GM20000 (cell line): ENCODE results near the gene LRRC4C.
"Not testable (repeated sequence)": the region's sequence is repeated elsewhere in the genome, so short reads cannot be mapped to it uniquely, and the experiment has no call there.

Experiments
- DNase-seq: peaks from one replicate; pipeline ENCODE4 v3.0.0; 2012; ENCODE audit warnings: low spot score
- TF ChIP-seq, protein P1 (sequence below): IDR thresholded peaks from 2 replicates; pipeline ENCODE4 v1.5.1; 2012; ENCODE audit warnings: mild to moderate bottlenecking, control low read depth; ENCODE audit errors: extremely low read depth, missing control alignments

The LRRC4C gene

DNA sequence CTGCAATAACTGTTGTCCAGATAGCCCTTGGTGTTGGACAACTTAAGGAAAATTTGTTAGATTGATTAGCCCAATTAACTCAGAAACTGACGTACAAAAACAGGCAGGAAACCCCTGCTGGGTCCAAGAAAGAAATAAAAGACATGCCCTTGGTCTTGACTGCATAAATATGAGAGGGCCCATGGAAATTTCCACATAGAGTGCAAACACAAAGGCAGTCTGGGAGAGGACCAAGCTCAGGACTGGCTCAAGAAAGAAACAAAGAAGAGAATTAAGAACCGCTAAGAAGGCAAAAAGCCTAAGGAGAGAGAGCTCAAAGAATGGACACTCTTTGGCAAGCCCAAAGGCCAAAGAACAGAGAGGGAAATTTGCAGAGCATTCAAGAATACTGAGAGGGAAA is 1243.9 kb downstream of the LRRC4C start:
- TF ChIP-seq, protein P1, sequence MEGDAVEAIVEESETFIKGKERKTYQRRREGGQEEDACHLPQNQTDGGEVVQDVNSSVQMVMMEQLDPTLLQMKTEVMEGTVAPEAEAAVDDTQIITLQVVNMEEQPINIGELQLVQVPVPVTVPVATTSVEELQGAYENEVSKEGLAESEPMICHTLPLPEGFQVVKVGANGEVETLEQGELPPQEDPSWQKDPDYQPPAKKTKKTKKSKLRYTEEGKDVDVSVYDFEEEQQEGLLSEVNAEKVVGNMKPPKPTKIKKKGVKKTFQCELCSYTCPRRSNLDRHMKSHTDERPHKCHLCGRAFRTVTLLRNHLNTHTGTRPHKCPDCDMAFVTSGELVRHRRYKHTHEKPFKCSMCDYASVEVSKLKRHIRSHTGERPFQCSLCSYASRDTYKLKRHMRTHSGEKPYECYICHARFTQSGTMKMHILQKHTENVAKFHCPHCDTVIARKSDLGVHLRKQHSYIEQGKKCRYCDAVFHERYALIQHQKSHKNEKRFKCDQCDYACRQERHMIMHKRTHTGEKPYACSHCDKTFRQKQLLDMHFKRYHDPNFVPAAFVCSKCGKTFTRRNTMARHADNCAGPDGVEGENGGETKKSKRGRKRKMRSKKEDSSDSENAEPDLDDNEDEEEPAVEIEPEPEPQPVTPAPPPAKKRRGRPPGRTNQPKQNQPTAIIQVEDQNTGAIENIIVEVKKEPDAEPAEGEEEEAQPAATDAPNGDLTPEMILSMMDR, result no peak
- DNase-seq, result no peak

- TF ChIP-seq, protein P1, result no peak
- DNase-seq, result no peak
Measured at GRCh38 chr11:40207416-40207815, 1252.0 kb downstream of the LRRC4C start.

DNA sequence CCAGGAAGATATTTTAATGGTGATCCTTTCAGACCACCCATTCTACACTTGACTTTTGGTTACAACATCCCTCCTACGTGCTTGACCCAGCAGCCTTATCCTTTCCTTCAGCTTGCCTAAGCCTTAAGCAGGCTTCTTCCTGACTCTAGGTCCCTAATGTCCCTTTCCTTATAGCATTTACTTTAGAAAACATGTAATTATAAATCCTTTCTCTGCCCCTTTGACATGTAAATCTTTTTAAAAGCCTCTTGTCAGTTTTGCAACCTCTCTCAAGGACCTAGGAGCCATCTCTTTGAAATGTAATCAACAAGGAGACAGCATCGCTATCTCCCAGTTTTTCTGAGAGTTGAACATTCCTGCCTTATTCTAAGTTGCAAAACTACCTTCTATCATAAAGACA is 1255.2 kb downstream of the LRRC4C start:
- no peak for DNase-seq
- TF ChIP-seq, protein P1, result no peak

GRCh38 chr11:40203606-40204005 is 1255.8 kb downstream of the LRRC4C start:
- no peak for DNase-seq
- TF ChIP-seq, protein P1, result no peak

DNA sequence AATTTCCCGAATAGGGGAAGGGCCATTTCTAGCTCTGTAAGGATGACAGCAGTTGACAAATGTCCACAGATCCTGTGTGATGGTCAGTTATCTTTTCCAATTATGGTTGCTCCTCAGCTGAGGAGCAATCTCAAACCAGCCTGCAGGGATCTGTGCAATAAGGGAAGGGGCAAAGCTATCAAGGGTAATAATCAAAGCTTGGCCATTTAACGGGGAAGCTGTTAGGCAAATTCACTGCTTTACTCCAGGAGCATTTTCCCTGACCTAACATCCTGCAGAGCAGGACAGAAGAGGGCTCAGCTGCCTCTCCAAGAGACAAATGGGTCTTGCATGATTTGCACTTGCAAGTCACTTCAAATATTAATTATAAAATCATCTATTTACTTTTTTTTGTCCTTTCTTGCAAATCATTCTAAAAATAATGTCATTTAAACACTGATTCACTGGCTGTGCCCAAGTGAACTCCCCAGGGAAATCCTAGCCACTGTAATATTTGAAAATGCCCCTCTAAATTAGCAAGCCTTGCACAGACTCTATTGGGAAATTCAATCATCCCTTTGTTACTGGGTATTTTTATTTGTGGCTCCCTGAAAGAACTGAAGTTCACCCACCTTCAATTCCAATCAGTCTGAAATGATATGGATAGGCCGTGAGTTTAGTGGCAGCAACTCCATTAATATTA is 1256.7 kb downstream of the LRRC4C start:
- TF ChIP-seq, protein P1, result no peak
- no peak for DNase-seq

GRCh38 chr11:40192590-40192989 is 1266.9 kb downstream of the LRRC4C start:
- not testable (repeated sequence) for DNase-seq

DNA sequence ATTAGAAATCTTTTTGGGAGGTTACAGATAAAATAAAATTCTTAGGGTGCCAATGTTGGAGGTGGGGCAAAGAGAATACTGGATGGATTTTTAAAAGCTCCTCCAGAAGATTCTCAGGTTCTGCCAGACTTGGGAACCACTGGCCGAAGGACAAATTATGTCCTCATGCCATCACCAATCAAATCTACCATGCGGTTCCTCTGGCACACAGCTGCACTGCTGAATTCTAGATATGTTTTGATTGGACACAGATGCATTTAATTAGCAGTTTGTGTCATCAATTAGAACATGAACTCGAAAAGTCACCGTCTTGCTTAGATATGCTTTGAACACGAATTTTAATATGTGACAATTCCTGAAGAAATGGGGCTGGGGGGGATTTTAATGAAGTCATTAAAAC is 1269.2 kb downstream of the LRRC4C start:
- no peak for DNase-seq

GRCh38 chr11:40188848-40189247 is 1270.6 kb downstream of the LRRC4C start:
- TF ChIP-seq, protein P1, result no peak
- no peak for DNase-seq

More for the DNA sequence above, 1269.2 kb downstream of the LRRC4C start:
- TF ChIP-seq, protein P1, result no peak
